Gastroesophageal sphincter (tissue), 4 donors: ENCODE measurements around the gene UGT2B17. TPM values are rescaled to one million over a fixed set of nuclear protein-coding genes. Genes with fewer than 3 reads are reported as not detected.

Experiments used
- ATAC-seq: fragments of 150-250 bp; one replicate; pipeline ENCODE4 v1.9.1; 2016; ENCODE audit warnings: mild to moderate bottlenecking, moderate library complexity
- H3K27ac ChIP-seq, 4 donors: fragments of 200-600 bp; sonication (generic) in 3 of 4; 1 replicate in 3 of 4; 2 replicates in 1 of 4; pipeline ENCODE4 v1.5.1; 2016 to 2019
- H3K27me3 ChIP-seq: fragments of 200-600 bp; sonication (generic); one replicate; pipeline ENCODE4 v1.5.1; 2019
- H3K36me3 ChIP-seq, 2 donors: fragments of 200-600 bp; sonication (generic); one replicate each; pipeline ENCODE4 v1.5.1; 2019; ENCODE audit warnings: control low read depth in 1 of 2
- H3K4me1 ChIP-seq, 3 donors: fragments of 200-600 bp; sonication (generic); 1 replicate in 2 of 3; 2 replicates in 1 of 3; pipeline ENCODE4 v1.5.1; 2016 to 2019; ENCODE audit warnings: control low read depth in 2 of 3
- H3K4me3 ChIP-seq, 2 donors: fragments of 200-600 bp; sonication (generic); one replicate each; pipeline ENCODE4 v1.5.1; 2019; ENCODE audit warnings: mild to moderate bottlenecking in 1 of 2, moderate library complexity in 1 of 2
- H3K9me3 ChIP-seq, 3 donors: fragments of 200-600 bp; sonication (generic); one replicate each; pipeline ENCODE4 v1.5.1; 2017 to 2019; ENCODE audit warnings: control low read depth in 2 of 3
- CTCF ChIP-seq, 4 experiments: fragments of 200-600 bp in 2 of 4; fragments of 450-650 bp in 2 of 4; sonication (generic) in 1 of 4; IDR thresholded peaks; one replicate each; pipeline ENCODE4 v1.5.1; 2017 to 2019; ENCODE audit warnings: antibody characterized with exemption in 4 of 4, mild to moderate bottlenecking in 2 of 4, moderate library complexity in 2 of 4
- EP300 ChIP-seq: sonication (generic); formaldehyde crosslinking; IDR thresholded peaks from one replicate; pipeline ENCODE4 v1.6.1; 2017; ENCODE audit warnings: antibody characterized with exemption, mild to moderate bottlenecking
- POLR2A ChIP-seq, 2 donors: fragments of 450-650 bp; IDR thresholded peaks; one replicate each; pipeline ENCODE4 v1.6.1; 2017; ENCODE audit warnings: antibody characterized with exemption in 2 of 2, mild to moderate bottlenecking in 2 of 2, moderate library complexity in 1 of 2
- POLR2AphosphoS5 ChIP-seq: sonication (generic); formaldehyde crosslinking; IDR thresholded peaks from one replicate; pipeline ENCODE4 v1.6.1; 2017; ENCODE audit warnings: antibody characterized with exemption
- WGBS, 2 donors: methylation state at CpG; one replicate each; pipeline ENCODE4 v1.1.5; 2018; ENCODE audit warnings: low coverage in 1 of 2; 5-methylcytosine and 5-hydroxymethylcytosine counted together
- total RNA-seq, 4 donors: library from RNA; depleted of rRNA; stranded (reverse); fragments of >200 nt; gene quantifications; one replicate each; pipeline ENCODE4 v1.1.0, GENCODE V29; 2016

The UGT2B17 gene
- total RNA-seq, 4 donors from 2014 or later: 0.27 TPM; not detected in 3

GRCh38 chr4:68606240-68606639 is 30.1 kb upstream of the UGT2B17 start:
- no peaks in the 10 kb centered on the region for H3K27me3 ChIP-seq
- ATAC-seq: no peak
- H3K27ac ChIP-seq: no peak overlapping the region
- WGBS, 2 donors: 88% methylated on average over 1 of the region's 1 CpG; no CpG with 5 or more reads in 1 of the 2 donors
- no peaks in the 10 kb centered on the region for H3K4me1 ChIP-seq
- H3K4me3 ChIP-seq: no peak overlapping the region
- H3K36me3 ChIP-seq: no peaks in the 10 kb centered on the region
- TF ChIP-seq EP300 (no peak), POLR2A (IDR thresholded peaks at IDR 0.05) (no peak), CTCF (IDR thresholded peaks at IDR 0.05) (no peak), POLR2AphosphoS5 (no peak)
- H3K9me3 ChIP-seq: no peaks in the 10 kb centered on the region

- Histone ChIP-seq H3K36me3 (no peaks in the 10 kb centered on the region), H3K4me3 (no peak overlapping the region), H3K9me3 (no peaks in the 10 kb centered on the region), H3K27ac (no peak overlapping the region), H3K4me1 (no peaks in the 10 kb centered on the region), H3K27me3 (no peaks in the 10 kb centered on the region)
- no peak for TF ChIP-seq EP300
- TF ChIP-seq POLR2A (IDR thresholded peaks at IDR 0.05): no peak
- TF ChIP-seq POLR2AphosphoS5: no peak
- TF ChIP-seq CTCF (IDR thresholded peaks at IDR 0.05): no peak
- no peak for ATAC-seq
- WGBS, 2 donors: 69 to 73% methylated on average over 2 to 3 of the region's 3 CpGs
Observed at GRCh38 chr4:68599150-68599549, 23.0 kb upstream of the UGT2B17 start.

- no peak for ATAC-seq
- WGBS, 2 donors: 86 to 89% methylated on average over 1 to 2 of the region's 2 CpGs
- Histone ChIP-seq H3K4me3 (no peak overlapping the region), H3K9me3 (no peaks in the 10 kb centered on the region), H3K36me3 (no peaks in the 10 kb centered on the region), H3K27me3 (no peaks in the 10 kb centered on the region), H3K27ac (no peak overlapping the region), H3K4me1 (no peaks in the 10 kb centered on the region)
- TF ChIP-seq POLR2AphosphoS5: no peak
- no peak for TF ChIP-seq EP300
- no peak for TF ChIP-seq POLR2A (IDR thresholded peaks at IDR 0.05)
- TF ChIP-seq CTCF (IDR thresholded peaks at IDR 0.05): no peak
Observed at GRCh38 chr4:68597482-68597881, 21.4 kb upstream of the UGT2B17 start.

GRCh38 chr4:68594678-68595077 is 18.6 kb upstream of the UGT2B17 start:
- no peak overlapping the region for H3K27ac ChIP-seq
- no peak for ATAC-seq
- no peaks in the 10 kb centered on the region for H3K27me3 ChIP-seq
- H3K4me3 ChIP-seq: no peak overlapping the region
- TF ChIP-seq POLR2A (IDR thresholded peaks at IDR 0.05) (no peak), CTCF (IDR thresholded peaks at IDR 0.05) (no peak), POLR2AphosphoS5 (no peak), EP300 (no peak)
- no peaks in the 10 kb centered on the region for H3K9me3 ChIP-seq
- H3K36me3 ChIP-seq: no peaks in the 10 kb centered on the region
- no peaks in the 10 kb centered on the region for H3K4me1 ChIP-seq

- Histone ChIP-seq H3K9me3 (no peaks in the 10 kb centered on the region), H3K4me1 (no peaks in the 10 kb centered on the region), H3K4me3 (no peak overlapping the region), H3K27me3 (no peaks in the 10 kb centered on the region), H3K27ac (no peak overlapping the region), H3K36me3 (no peaks in the 10 kb centered on the region)
- ATAC-seq: no peak
- TF ChIP-seq POLR2AphosphoS5: no peak
- TF ChIP-seq CTCF (IDR thresholded peaks at IDR 0.05): no peak
- no peak for TF ChIP-seq EP300
- no peak for TF ChIP-seq POLR2A (IDR thresholded peaks at IDR 0.05)
- WGBS, 2 donors: 62% methylated on average over 4 of the region's 4 CpGs; no CpG with 5 or more reads in 1 of the 2 donors
Observed at GRCh38 chr4:68593112-68593511, 17.0 kb upstream of the UGT2B17 start.
